Activated B cell treated with CpG ODN at 0.5 μM for 24 hours (primary cell): ENCODE results near the gene MBD6. TPM values are rescaled to one million over a fixed set of nuclear protein-coding genes. Genes with fewer than 3 reads are reported as not detected.
"Not testable (repeated sequence)": the region's sequence is repeated elsewhere in the genome, so short reads cannot be mapped to it uniquely, and the experiment has no call there.

ENCODE experiments used
- ATAC-seq: fragments of 200-7000 bp; cut with Tn5 transposase; one replicate; pipeline ENCODE4 v1.10.0; 2021; ENCODE audit warnings: low read depth, mild to moderate bottlenecking, moderate library complexity
- CTCF ChIA-PET: fragments of 350-600 bp; sonication (Branson Sonifier 250); formaldehyde crosslinking; loops from one replicate; lab custom pipeline; 2021; ENCODE audit warnings: antibody characterized with exemption; lab: Charles Lee
- POLR2A ChIA-PET: fragments of 350-600 bp; sonication (Branson Sonifier 250); formaldehyde crosslinking; loops from one replicate; lab custom pipeline; 2021; ENCODE audit warnings: antibody characterized with exemption; lab: Charles Lee
- DNase-seq: peaks from one replicate; pipeline ENCODE4 v3.0.0; 2022
- H3K27ac Mint-ChIP-seq: one replicate; pipeline ENCODE4 v1.8.0; 2020; ENCODE audit warnings: mixed read lengths
- H3K27me3 Mint-ChIP-seq: one replicate; pipeline ENCODE4 v1.8.0; 2021; ENCODE audit warnings: mixed read lengths
- H3K36me3 Mint-ChIP-seq: one replicate; pipeline ENCODE4 v1.8.0; 2021; ENCODE audit warnings: low read depth, mixed read lengths
- H3K4me1 Mint-ChIP-seq: one replicate; pipeline ENCODE4 v1.8.0; 2021; ENCODE audit warnings: mixed read lengths
- H3K4me3 Mint-ChIP-seq: one replicate; pipeline ENCODE4 v1.8.0; 2020; ENCODE audit warnings: mild to moderate bottlenecking, mixed read lengths
- H3K9me3 Mint-ChIP-seq: one replicate; pipeline ENCODE4 v1.8.0; 2020; ENCODE audit warnings: mixed read lengths
- intact Hi-C: fragments of 100-400 bp; cut with micrococcal nuclease; formaldehyde crosslinking; loops from one replicate; pipeline ENCODE4 v1.15.1; 2024
- total RNA-seq: library from RNA; stranded (reverse); gene quantifications from 2 replicates; pipeline ENCODE4 v1.2.3, GENCODE V29; 2022
- TF ChIP-seq, protein P1 (sequence below): fragments of 200-600 bp; IDR thresholded peaks from one replicate; pipeline ENCODE4 v1.8.0; 2022; ENCODE audit warnings: antibody characterized with exemption, mild to moderate bottlenecking

MBD6 gene
- total RNA-seq, 1 donor from 2014 or later, result 105 TPM

DNA sequence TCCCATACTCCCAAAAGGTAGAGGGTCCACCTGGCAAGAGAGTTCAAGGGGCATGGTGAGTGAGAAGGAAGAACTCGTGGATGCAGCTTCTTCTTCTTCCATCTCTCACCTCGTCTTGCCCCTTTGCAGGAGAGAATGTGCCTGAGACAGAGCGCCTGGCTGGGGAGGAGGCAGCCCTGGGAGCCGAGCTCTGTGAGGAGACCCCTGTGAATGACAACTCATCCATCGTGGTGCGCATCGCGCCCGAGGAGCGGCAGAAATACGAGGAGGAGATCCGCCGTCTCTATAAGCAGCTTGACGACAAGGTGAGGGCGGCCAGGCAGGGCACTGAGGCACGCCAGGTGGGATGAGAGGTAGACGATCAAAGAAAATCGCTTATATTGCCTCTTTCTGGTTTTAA is 47.2 kb downstream of the MBD6 start:
- Mint-ChIP-seq H3K36me3 (no peaks in the 10 kb centered on the region), H3K4me1 (no peaks in the 10 kb centered on the region), H3K4me3 (no peak overlapping the region), H3K27ac (no peak overlapping the region), H3K27me3 (peaks cover 9% of the 10 kb centered on the region), H3K9me3 (no peaks in the 10 kb centered on the region)
- ATAC-seq (no peak), DNase-seq (no peak)
- CTCF ChIA-PET, result no interaction called here
- POLR2A ChIA-PET, result no interaction called here
- TF ChIP-seq, protein P1, sequence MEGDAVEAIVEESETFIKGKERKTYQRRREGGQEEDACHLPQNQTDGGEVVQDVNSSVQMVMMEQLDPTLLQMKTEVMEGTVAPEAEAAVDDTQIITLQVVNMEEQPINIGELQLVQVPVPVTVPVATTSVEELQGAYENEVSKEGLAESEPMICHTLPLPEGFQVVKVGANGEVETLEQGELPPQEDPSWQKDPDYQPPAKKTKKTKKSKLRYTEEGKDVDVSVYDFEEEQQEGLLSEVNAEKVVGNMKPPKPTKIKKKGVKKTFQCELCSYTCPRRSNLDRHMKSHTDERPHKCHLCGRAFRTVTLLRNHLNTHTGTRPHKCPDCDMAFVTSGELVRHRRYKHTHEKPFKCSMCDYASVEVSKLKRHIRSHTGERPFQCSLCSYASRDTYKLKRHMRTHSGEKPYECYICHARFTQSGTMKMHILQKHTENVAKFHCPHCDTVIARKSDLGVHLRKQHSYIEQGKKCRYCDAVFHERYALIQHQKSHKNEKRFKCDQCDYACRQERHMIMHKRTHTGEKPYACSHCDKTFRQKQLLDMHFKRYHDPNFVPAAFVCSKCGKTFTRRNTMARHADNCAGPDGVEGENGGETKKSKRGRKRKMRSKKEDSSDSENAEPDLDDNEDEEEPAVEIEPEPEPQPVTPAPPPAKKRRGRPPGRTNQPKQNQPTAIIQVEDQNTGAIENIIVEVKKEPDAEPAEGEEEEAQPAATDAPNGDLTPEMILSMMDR, result no peak
- intact Hi-C loops, result no loop called here

DNA sequence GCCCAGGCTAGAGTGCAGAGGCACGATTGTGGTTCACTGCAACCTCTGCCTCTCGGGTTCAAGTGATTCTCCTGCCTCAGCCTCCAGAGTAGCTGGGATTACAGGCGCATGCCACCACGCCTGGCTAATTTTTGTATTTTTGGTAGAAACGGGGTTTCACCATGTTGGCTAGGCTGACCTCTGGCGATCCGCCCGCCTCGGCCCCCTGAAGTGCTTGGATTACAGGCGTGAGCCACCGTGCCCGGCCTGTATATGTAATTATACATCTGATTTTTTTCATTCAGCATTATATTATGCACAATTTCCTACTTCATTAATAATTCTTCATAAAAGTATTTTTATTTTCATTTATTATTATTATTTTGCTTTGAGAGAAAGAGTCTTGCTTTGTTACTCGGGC is 47.8 kb downstream of the MBD6 start:
- DNase-seq, H3K27ac Mint-ChIP-seq, H3K4me3 Mint-ChIP-seq, intact Hi-C loops, H3K36me3 Mint-ChIP-seq, H3K4me1 Mint-ChIP-seq, ATAC-seq, H3K9me3 Mint-ChIP-seq: not testable (repeated sequence)
- CTCF ChIA-PET, result interaction anchor here (1.8 kb wide), 1 partner anchor 13 kb away, joined by 7 read pairs; no protein-coding TSS in a partner anchor
- peaks cover 14% of the 10 kb centered on the region for H3K27me3 Mint-ChIP-seq
- POLR2A ChIA-PET, result interaction anchor here (0.6 kb wide), 2 partner anchors 22 to 56 kb away, joined by 4 to 5 read pairs; no protein-coding TSS in a partner anchor

DNA sequence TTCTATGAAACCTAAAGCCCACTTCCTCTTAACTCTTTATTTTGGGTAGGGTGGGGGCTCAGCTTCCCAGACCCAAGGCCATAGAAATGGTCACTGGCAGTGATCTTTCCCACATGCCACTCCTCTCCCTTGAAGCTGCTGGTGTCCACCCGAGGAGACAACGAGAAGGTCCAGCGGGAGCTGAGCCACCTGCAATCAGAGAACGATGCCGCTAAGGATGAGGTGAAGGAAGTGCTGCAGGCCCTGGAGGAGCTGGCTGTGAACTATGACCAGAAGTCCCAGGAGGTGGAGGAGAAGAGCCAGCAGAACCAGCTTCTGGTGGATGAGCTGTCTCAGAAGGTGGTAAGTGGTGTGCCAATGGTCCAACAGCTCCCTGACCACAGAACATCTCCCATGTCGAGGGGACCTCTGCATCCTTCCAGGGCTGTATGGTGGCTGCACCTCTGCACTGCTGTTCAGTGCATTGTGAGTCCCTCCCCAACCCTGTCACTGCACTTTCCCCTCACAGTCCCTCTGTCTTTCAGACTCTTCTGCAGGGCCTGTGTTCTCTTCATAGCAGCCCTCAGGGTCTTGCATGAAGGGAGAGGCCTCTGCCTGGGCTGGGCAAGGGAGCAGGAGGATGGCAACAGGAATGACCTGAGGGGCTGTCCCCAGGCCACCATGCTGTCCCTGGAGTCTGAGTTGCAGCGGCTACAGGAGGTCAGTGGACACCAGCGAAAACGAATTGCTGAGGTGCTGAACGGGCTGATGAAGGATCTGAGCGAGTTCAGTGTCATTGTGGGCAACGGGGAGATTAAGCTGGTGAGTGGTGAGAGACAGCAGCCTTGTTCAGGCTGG is 49.5 kb downstream of the MBD6 start:
- ChIA-PET CTCF (interaction anchor here (1.8 kb wide), 1 partner anchor 11 kb away, joined by 7 read pairs; no protein-coding TSS in a partner anchor), POLR2A (no interaction called here)
- Mint-ChIP-seq H3K4me3 (no peak overlapping the region), H3K27me3 (peaks cover 15% of the 10 kb centered on the region), H3K4me1 (no peaks in the 10 kb centered on the region), H3K9me3 (no peaks in the 10 kb centered on the region), H3K36me3 (no peaks in the 10 kb centered on the region), H3K27ac (no peak overlapping the region)
- TF ChIP-seq, protein P1, result no peak
- DNase-seq (no peak), ATAC-seq (no peak)
- intact Hi-C loops, result no loop called here

DNA sequence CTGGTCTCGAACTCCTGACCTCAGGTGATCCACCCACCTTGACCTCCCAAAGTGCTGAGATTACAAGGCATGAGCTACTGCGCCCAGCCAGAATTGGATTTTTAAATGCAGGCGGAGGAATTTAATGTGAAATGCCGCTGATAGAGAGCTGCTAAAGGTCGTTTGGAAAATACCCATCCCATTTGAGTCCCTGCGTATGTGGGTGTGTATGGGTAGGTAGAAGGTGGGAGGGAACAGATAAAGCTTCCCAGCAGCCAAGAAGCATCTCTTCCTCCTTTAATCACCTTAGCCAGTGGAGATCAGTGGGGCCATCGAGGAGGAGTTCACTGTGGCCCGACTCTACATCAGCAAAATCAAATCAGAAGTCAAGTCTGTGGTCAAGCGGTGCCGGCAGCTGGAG is 52.2 kb downstream of the MBD6 start:
- Mint-ChIP-seq H3K27me3 (peaks cover 6% of the 10 kb centered on the region), H3K4me3 (no peak overlapping the region), H3K4me1 (no peaks in the 10 kb centered on the region), H3K9me3 (no peaks in the 10 kb centered on the region), H3K27ac (no peak overlapping the region), H3K36me3 (no peaks in the 10 kb centered on the region)
- DNase-seq, result no peak
- POLR2A ChIA-PET, result no interaction called here
- ATAC-seq, result no peak
- TF ChIP-seq, protein P1, result no peak
- CTCF ChIA-PET, result no interaction called here
- intact Hi-C loops, result no loop called here

DNA sequence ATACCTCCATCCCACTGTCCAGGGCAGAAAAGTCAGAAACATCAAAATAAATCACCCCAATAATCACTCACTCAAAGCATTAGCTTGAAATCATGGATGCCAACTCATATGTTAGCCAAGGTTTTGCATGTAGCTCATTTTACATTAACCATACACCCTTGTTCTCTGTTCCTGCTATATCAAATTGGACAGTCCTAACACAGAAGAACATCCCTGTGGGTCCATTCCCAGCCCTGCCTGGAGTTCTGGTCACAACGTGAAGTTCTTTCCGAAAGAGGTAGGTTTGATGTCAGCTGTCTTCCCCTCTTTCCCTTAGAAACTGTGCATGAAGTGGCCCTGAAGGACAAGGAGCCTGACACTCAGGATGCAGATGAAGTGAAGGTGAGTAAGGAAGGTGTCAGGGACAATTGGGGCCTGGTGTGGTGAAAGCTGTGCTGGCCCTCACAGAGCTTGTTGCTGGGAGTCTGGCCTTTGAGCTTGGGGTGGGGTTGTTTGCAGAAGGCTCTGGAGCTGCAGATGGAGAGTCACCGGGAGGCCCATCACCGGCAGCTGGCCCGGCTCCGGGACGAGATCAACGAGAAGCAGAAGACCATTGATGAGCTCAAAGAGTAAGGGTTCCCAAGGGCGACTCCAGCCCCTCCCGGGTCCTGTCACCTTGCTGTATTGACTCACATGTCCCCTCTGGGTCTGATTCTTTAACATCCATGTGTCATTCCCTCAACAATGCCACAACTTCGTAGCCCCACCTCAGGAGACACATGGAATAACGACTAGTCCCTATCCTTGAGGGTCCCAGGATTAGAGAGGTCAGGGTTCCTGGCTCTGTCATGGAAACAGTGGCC is 53.4 kb downstream of the MBD6 start:
- CTCF ChIA-PET, result no interaction called here
- ATAC-seq, result no peak
- Mint-ChIP-seq H3K4me1 (no peaks in the 10 kb centered on the region), H3K27me3 (peaks cover 6% of the 10 kb centered on the region), H3K4me3 (no peak overlapping the region), H3K27ac (no peak overlapping the region), H3K9me3 (no peaks in the 10 kb centered on the region), H3K36me3 (no peaks in the 10 kb centered on the region)
- TF ChIP-seq, protein P1, result no peak
- POLR2A ChIA-PET, result no interaction called here
- intact Hi-C loops, result no loop called here
- DNase-seq, result no peak
